NCI-H1092 (cell line): ENCODE results near the gene GDF11.
"Not testable (repeated sequence)": the region's sequence is repeated elsewhere in the genome, so short reads cannot be mapped to it uniquely, and the experiment has no call there.

Source experiments
- DNase-seq: peaks from one replicate; lab custom pipeline; 2025; lab: John Stamatoyannopoulos, UW

Gene GDF11

GRCh38 chr12:55741931-55742680 is 816 bp upstream of the GDF11 start:
- no peak for DNase-seq

GRCh38 chr12:55743406-55744339 is 751 bp downstream of the GDF11 start:
- DNase-seq, result no peak

DNA sequence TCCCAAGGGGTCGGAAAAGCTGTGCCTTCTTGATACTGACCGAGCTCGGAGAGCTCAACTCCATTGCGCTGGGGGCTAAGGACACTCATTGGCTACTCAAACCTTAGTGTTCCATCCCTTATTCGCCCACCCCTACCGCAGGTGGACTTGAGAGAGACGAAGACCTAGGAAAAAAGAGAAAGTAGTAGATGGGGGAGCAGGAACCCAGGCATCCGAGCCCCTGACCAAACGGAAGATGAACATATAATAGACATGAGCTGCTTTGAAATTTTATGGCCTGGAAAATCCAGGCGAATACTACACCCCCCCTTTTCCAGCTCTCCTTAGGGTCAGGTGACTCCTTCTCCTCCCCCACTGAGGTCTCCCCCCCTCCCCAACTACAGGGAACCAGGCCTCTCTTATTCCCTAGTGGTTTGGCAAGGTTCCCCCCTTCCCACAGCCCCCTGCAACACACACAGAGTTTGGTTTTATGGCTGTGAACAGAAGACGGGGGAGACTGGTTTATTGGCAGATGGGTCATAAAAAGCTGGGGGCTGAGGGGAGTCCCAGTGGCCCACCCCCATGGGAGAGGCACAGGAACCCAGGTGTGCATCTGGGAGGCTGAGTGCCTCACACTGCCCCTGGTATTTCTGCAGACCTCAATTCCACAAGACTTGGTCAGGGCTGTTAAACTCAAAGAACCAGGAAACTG is 1.6 kb downstream of the GDF11 start:
- DNase-seq, result no peak

GRCh38 chr12:55745361-55746173 is 2.6 kb downstream of the GDF11 start:
- peak; percentile 19 for DNase-seq

DNA sequence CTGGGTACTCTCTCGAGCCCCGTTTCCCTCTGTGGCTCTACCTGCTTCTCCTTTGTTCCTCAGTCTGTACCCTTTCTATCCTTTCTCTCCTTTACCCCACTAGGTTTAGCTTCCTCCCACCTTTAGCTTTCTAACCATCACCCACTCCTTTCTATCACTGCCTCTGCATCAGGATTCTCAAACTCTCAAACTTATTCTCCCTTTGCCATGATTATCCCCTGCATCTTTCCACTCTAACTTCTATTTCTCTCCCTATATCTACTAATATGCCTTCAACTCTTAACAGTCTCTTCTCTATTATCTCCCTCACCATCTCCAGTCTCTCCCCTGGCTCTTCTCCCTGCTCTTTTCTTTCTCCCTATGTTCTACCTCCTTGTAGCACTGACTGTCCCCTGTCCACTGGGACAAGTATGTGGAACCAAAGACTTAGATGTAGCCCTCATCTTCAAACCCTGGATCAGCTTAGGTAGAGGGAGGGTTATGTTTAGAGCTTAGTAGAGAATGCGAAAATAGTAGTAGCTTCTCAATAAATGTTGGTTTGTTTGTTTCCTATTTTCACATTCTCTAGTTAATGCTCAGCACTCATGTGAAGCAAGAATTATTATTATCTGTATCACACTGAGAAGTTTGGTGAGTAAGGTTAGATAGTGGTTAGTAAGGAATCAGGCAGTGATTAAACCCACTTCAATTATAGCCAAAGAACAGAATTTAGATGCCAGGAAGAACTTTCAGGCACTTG is 3.4 kb downstream of the GDF11 start:
- DNase-seq, result no peak

DNA sequence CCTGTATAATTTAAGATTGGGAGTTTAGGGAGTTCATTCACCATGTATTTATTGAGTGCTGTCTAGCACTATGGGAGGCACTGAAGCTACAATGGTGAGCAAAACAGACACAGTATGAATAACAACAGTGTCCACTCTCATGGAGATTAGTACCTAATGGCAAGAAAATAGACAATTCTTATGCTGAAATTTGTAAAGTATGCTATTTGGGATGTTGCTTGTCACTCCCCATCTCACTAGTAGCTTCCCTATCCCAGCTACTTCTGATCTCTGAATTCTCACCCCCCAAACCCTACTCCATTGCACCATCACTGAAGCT is 4.0 kb downstream of the GDF11 start:
- DNase-seq, result no peak

DNA sequence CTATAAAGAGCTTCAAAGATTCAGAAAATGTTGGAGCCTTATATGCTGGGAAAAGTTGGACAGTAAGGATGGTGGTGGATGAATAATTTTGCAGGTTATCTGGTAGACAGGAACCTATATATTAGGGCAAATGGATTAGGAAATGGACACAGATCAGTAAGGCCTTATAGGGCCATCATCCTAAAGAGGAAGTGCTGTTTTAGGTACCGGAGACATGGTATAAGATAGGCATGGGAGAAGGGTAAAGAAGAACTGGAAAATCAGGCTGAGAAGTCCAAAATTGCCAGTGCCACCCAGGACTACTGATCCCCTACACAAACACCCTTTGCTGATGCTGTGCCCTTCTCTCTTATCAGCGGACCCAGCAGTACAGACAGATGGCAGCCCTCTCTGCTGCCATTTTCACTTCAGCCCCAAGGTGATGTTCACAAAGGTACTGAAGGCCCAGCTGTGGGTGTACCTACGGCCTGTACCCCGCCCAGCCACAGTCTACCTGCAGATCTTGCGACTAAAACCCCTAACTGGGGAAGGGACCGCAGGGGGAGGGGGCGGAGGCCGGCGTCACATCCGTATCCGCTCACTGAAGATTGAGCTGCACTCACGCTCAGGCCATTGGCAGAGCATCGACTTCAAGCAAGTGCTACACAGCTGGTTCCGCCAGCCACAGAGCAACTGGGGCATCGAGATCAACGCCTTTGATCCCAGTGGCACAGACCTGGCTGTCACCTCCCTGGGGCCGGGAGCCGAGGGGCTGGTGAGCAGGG is 5.5 kb downstream of the GDF11 start:
- DNase-seq, result no peak

DNA sequence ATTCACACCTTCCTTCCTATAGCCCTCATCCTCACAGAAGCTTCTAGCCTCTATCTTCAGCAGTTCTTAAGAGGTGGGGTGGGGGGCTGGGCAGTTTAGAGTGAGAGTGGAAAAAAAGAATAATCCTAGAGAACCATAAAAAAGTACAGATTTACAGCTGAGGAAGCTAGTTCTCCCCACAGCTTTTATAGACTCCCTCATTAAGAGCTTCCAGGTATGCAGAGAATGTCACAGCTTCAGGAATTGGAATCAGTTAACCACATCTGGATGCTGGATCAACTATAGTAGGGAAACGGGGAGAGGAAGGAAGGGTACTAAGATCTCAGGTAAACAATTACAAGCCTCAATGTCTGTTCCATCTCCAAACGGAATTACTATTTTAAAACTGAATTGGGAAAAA is 12.3 kb downstream of the GDF11 start:
- no peak for DNase-seq

DNA sequence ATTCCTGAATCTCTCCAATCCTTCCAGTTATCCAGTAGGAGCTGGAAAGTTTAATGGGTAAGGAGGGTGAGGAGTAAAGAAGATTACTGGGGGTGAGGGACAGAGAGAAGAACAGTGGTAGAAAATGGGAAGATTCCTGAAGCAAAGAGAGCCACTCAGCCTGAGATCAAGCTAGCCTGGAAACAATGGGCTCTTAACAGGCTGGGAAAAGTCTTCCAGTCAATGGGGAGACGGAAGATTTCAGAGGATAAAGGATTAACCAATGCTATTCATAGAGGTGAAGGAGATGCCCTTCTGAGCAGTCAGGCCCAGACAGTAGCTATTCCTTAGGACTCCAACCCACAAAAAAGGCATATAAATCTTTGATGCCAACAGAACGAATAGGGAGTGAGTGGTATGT is 14.8 kb downstream of the GDF11 start:
- DNase-seq, result no peak

DNA sequence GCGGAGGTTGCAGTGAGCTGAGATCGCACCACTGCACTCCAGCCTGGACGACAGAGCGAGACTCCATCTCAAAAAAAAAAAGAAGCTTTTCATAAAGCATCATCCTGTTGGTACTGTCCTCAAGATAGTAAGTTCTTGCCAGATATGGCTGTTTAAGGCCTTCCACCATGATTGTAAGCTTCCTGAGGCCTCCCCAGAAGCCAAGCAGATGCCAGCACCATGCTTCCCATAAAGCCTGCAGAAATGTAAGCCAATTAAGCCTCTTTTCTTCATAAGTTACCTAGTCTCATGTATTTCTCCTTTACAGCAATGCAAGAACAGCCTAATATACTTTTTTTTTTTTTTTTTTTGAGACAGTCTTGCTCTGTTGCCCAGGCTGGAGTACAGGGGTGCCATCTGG is 15.7 kb downstream of the GDF11 start:
- not testable (repeated sequence) for DNase-seq

DNA sequence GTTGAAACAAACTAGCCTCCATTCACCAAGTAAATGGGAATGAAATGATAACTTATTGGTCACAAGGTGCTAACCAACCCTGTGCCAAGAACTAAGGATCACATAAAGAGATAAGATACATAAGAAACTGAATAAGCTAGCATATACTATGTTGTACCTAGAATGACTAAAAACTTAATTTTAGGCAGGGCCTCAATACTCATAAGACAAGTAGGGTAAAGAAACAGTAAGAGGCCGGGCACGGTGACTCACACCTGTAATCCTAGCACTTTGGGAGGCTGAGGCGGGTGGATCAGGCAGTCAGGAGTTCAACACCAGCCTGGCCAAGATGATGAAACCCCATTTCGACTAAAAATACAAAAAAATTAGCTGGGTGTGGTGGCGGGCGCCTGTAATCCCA is 17.7 kb downstream of the GDF11 start:
- no peak for DNase-seq

DNA sequence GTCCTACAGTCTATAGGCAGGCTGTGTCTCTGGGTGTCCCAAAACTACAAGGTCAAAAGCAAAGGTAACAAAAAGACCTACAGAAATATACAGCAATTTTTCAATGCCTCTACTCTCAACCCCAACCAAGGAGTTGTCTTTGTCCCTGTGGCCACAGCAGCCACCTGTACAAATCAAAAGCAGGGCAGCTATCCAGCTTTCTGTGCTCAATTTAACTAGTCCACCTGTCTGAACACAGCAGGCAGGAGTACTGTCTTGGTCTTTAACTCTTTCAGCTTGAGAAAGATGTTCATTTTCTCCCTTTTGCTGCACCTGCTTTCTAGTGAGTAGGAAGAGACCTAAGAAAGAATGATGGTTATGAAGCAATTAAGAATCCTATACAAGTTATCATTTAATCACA is 19.7 kb downstream of the GDF11 start:
- DNase-seq, result no peak

DNA sequence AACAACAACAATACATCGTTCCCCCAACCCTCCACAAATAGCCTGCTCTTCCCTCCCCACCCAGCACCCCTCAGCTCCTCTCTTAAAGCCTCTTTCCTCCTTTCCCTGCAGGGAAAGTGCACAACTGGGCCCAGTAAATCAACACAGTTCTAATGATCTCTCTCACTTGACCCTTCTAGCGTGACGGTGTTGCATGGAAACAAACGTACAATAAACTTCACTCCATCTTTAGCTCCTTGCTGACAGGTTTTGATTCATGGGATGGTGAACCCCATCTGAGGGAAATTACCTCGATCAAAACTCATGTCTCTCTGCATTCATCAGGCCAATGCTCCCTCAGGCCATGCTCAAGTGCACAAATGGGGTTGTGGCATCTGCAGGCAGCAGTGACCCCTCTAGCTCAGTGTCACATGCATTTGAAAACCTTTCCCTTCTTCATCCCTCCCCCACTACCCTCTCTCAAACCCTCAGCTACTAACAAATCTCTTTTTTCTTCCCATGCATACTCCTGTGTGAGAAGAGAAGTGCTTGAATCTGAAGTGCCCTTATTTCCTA is 22.9 kb downstream of the GDF11 start:
- no peak for DNase-seq

- no peak for DNase-seq
Observed at GRCh38 chr12:55767156-55767555, 24.2 kb downstream of the GDF11 start.

DNA sequence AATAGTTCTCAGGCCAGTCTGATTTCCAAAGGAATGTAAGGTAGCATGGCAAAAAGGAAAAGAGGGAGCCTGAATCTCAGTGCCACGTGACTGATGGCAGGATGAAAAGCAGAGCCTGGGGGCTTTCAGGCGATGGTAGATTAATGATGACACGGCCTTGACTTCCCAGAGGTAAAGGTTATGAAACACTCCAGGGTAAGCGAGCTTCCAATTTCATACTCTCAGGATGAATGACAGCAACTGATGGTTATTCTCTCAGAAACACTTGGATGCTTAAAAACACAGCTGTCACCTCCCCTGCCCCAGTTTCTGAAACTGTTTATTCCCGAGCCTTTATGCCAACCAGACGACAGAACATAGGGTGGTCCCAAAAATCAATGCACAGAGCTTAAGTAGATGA is 28.8 kb downstream of the GDF11 start:
- no peak for DNase-seq

DNA sequence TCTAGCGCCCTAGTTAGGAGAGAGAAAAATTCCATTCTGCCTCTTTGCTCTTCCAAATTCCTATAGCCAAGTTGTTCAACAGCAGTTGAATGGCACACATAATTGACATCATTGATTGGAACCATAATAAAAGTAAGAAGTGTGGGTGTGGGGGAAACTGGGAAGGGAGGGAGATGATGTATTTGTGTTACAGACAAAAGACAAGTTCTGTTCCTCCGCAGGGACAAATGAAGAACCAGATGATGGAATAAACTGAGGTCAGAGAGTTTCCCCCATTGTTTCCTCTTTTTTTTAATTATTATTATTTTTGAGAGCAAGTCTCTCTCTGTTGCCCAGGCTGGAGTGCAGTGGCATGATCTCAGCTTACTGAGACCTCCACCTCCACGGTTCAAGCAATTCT is 34.9 kb downstream of the GDF11 start:
- DNase-seq, result no peak

DNA sequence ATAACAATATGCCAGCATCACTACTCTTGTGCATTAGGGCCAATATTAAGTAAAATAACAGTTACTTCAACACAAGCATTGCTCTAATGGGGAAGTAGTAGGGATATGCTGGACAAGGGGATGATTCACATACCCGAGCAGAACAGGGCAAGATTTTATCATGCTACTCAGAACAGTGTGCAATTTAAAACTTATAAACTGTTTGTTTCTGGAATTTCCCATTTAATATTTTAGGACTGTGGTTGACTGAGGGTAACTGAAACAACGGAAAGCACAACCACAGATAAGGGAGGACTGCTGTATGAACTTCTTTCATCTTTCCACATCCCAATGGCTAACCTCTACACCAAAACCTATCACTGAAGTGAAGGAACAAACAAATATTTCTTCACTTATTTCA is 37.8 kb downstream of the GDF11 start:
- no peak for DNase-seq

DNA sequence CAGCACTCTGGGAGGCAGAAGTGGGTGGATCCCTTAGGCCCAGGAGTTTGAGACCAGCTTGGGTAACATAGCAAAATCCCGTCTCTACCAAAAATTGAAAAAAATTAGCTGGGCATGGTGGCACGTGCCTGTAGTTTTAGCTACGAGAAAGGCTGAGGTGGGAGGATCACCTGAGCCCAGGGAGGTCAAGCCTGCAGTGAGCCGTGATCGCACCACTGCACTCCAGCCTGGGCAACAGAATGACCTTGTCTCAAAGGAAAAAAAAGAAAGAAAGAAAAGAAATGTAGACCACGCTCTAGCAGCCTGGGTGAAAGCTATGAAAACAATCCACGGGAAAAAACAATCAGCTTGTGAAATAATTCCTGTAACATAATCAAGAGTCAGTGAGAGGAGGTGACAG is 45.6 kb downstream of the GDF11 start:
- no peak for DNase-seq

DNA sequence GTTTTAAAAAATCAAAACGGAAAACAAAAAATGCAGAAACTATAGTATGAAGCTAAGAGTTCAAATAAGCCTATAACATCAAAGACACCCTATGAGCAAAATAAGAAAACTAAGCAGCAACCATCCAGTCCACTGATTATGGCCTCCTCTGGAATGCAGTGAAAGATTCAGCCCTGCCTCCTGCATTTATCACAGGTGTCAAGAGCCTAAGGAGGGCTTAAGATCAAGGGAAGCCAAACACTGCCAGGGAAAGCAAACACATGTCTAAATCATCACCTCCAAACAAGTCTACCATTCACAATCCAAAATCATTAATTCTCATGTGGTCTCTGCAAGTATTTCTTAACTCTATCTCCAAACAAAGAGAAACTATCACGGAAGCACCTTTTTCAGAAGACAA is 46.2 kb downstream of the GDF11 start:
- no peak for DNase-seq

- DNase-seq, result no peak
Observed at GRCh38 chr12:55789893-55790292, 47.0 kb downstream of the GDF11 start.
